GM19468 (cell line): ENCODE measurements around the gene TRIM8.

Experiments used
- ATAC-seq: cut with Tn5 transposase; IDR thresholded peaks from one replicate; pipeline ENCODE4 v1.9.1; 2021; ENCODE audit warnings: mild to moderate bottlenecking, moderate library complexity, moderate number of reproducible peaks; ENCODE audit not compliant: unreplicated experiment; ENCODE audit errors: extremely low read depth

The TRIM8 gene

DNA sequence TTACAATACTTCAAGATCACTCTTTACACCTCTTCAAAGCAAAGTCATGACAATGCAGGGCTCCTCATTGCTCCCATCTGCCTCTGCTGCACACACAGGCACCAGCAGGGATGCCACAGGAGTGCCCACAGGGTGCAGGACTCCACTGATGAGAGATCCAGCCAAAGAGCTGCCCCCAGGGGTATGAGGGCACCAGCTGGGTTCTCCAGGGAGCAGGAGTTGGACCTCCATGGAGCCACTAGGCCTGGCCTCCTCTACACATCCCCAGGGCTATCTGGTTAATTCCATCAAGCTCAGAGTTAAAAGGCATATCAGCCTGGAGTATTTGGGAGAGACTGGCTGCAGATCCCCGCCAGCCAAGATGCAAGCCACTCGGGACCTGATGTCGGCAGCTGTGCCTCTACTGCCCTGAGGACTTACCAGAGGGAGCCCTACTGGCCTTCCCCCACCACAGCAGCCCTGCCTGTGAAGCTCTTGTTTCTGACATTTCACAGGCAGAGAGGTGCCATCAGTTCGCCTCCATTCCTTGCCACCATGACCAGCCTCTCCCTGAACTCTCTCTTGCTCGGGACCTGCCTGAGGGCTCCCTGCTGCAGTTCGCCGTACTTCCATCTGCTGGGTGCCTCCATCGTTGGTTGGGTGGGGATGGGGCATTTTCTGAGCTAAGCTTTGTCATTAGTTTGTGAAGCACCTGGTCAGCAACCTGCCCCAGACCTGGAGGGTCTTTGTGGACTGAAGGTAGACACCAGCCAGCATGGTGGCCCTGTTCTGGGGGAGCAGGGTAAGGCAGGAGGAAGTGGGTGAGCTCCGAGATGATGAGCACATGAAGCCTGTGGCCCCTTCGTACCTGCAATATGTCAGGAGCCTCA, 12.5 kb upstream of the TRIM8 start:
- ATAC-seq, result no peak

DNA sequence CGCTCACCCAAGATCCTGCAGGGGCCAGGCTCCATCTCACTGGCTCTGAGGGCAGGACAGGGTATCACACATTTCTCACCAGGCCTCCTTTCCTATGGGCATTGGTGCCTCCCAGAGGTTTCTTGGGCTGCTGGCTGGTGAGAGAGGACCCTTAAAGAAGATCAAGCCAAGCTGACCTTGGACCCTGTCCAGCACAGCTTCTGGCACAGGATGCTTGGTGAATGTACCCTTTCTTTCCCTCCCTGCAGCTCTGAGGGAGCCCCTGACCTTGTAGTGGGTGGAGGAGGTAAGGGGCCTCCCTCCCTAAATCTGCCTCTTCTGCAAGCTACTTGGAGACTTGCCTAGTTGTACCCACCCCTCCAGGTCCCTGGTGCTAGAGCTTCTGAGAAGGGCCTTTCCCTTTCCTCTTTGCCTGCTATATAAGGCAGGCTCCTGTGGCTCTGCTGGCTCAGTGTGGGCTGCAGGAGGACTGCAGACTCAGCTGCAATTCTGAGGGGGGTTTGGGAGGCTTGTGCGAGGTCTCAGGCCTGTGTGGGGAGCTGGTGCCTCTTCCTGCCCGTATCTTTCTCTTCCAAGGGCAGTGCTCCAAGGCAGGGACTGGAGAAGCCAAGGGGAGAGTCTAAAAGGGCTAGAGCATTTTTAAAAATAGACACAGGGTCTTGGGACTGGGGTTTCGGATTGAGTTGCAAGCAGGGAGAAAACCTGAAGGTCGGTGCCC, 11.7 kb upstream of the TRIM8 start:
- no peak for ATAC-seq

DNA sequence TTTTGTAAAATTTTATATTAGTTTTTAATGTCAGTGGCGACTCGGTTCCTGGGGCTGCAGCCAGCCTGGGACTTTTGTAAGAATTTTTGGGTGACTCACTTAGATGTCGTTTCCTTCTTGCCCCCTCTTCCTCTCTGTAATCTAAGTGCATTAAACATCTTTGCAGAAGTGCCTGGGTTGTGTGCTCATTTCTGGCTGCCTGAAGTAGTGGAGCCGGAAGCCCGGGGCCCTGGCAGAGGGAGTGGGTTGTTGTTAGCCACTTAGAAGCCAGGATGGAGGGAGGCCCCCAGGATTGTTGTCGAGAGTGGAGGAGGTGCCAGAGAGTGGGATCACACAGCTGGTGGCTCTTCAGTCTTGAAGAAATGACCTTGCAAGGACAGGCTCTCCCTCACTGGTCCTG, 11.0 kb upstream of the TRIM8 start:
- ATAC-seq, result no peak

- no peak for ATAC-seq
Measured at GRCh38 chr10:102633848-102634247, 10.4 kb upstream of the TRIM8 start.

- no peak for ATAC-seq
Measured at GRCh38 chr10:102634686-102635085, 9.6 kb upstream of the TRIM8 start.

GRCh38 chr10:102635377-102635776, 8.9 kb upstream of the TRIM8 start:
- no peak for ATAC-seq

DNA sequence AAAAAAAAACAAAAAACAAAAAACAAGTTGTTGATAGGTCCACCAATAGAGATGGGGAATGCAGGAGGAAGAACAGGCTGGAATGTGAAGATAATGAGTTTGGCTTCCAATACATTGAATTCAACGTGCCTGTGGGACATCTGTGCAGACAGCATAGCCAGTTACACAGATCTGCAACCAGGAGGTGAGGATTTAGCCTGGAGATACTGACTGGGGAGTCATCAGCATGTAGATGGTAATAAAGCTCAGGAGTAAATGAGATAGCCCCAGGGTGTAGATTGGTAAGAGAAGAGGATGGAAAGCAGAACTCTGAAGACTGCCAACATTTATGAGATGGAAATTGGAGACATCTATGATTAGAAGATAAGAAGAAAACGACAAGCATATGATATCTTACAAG, 4.7 kb upstream of the TRIM8 start:
- ATAC-seq, result no peak

- no peak for ATAC-seq
Measured at GRCh38 chr10:102641402-102641801, 2.9 kb upstream of the TRIM8 start.

GRCh38 chr10:102641880-102642735, 2.2 kb upstream of the TRIM8 start:
- peak; percentile 15 for ATAC-seq

- ATAC-seq, result no peak
Measured at GRCh38 chr10:102642736-102643335, 1.4 kb upstream of the TRIM8 start.

DNA sequence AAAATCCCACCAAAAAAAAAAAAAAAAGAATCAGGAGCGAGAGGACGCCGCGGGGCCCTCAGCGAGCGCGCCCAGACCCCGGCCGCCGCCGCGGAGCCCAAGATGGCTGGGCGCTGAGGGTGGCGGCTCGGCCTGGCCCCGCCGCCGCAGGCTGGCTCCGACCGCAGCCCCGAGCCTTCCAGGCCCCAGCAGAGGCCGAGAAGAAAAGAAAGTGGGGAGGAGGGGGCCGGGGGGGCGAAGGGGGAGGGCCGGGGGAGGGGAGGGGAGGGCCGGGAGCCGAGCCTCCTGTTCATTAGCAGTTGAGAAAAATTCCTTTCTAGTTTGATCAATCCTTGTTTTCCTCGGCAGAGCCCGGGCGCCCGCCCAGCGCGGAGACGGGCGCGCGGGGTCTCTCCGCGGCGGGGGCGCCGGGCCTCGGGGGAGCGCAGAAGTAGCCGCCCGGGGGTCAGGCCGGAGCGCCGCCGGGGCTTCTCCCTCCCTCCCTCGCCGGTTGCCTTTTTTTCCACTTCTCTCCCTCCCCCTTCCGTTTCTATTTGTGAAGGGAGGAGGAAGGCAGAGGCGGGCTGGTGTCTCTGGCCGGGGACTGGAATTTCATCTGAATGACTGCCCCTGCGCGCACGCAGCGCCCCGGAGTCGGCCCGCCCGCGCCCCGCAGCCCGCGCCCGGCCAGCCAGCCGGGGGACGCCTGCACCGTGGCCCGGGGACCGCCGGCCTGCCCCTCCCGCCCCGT, 778 bp upstream of the TRIM8 start:
- ATAC-seq, result no peak

DNA sequence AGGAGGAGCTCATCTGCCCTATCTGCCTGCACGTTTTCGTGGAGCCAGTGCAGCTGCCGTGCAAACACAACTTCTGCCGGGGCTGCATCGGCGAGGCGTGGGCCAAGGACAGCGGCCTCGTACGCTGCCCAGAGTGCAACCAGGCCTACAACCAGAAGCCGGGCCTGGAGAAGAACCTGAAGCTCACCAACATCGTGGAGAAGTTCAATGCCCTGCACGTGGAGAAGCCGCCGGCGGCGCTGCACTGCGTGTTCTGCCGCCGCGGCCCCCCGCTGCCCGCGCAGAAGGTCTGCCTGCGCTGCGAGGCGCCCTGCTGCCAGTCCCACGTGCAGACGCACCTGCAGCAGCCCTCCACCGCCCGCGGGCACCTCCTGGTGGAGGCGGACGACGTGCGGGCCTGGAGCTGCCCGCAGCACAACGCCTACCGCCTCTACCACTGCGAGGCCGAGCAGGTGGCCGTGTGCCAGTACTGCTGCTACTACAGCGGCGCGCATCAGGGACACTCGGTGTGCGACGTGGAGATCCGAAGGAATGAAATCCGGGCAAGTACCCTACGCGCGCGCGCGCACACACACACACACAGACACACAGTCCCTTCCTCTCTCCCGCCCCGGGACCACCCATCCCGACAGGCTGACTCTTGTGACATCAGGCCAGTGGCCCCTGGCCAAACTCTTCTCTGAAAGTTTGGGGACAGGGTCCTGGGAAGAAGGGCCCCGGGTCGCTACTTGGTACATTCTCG, 538 bp downstream of the TRIM8 start:
- no peak for ATAC-seq

- ATAC-seq, result no peak
Measured at GRCh38 chr10:102645388-102645740, 1.1 kb downstream of the TRIM8 start.

DNA sequence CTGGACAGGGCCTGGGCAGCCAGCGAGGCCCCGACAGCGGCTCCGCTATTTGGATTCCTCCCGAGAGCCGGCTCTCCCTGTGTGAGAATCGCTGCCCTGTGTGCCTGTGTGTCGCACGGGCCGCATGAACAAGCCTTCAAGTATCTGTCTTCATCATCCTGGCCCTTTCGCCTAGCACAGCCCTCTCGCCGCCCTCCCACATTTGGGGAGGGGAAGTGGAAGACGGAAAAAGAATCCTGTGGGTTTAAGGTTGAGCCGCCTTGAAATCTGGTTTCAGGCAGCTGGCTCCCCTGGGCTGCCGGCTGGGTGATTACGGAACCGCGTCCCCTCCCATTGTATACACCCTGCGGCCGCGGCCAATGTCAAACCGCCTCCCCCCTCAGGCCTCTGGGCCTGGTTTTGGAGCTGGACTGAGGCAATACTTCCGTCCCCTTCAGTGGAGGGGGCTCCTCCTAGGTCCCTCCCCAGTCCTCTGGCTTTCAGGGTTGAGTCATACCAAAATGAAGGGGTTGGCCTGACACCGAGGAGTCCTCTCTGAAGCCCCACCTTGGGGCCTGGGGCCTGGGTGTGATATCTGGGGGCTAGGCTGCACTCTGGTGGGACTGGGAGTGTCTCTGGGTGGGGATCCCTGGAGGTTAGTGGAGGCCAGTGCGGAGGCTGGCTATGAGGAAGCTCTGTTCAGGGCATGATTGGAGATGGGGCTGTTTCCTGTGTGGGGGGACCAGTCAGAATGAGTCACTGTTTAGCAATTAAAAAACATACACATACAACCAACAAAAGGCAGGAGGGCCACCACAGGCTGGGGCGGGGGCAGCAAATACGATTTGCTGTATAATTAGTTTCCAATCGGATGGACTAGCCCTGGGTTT, 1.7 kb downstream of the TRIM8 start:
- peak; percentile 21 for ATAC-seq

- ATAC-seq, result no peak
Measured at GRCh38 chr10:102646610-102647442, 2.5 kb downstream of the TRIM8 start.

DNA sequence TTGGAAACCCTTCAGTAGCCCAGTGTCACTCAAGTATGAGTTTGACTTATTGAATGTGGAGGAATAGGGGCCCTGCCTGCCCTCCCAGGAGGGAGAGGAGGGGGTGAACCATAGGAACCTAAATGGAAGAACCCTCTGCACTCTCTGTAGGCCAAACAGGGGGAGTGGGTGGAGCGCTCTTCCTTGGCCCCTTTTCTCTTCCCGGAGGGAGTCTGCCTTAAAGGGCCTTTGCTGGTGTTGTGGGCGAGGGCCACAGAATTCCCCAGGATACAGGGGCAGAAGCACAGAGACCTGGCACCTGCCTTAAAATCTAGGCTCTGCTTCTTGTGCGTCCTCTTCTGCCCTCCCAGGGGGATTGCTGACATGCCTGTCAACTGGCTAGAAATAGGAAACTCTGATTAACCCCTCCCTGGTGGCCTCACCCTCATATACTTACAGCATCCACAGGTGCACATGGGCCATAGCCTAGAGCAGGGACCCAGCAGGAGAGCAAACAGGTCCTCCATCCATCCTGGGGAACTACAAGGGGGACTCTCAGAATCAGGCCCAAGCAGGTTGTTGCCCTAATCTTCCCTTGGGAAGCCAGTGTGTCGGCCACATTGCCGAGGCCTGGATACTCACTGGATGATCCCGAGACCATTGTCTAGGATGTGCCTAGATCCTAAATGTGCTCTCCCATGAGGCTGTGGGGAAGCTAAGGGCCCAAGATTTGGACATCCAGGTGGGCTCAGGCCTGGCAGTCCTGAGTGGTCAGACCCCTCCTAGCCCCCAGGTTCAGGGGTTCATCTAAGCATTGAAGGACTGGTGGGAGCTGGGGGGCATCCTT, 3.4 kb downstream of the TRIM8 start:
- no peak for ATAC-seq
